Upper lobe of right lung (tissue), 1 donor: ENCODE data around the gene LAIR1. TPM values are rescaled to one million over a fixed set of nuclear protein-coding genes. Genes with fewer than 3 reads are reported as not detected.

Experiments used
- ATAC-seq: fragments of 200-7000 bp; cut with Tn5 transposase; one replicate; pipeline ENCODE4 v1.9.1; 2020; ENCODE audit warnings: mild to moderate bottlenecking, moderate library complexity
- DNase-seq: peaks from one replicate; pipeline ENCODE4 v3.0.0-alpha.2; 2020
- H3K27ac ChIP-seq: fragments of 200-600 bp; one replicate; pipeline ENCODE4 v1.8.0; 2022
- H3K27me3 ChIP-seq: fragments of 200-600 bp; one replicate; pipeline ENCODE4 v1.8.0; 2022; ENCODE audit warnings: mild to moderate bottlenecking
- H3K36me3 ChIP-seq: fragments of 200-600 bp; one replicate; pipeline ENCODE4 v1.8.0; 2022
- H3K4me1 ChIP-seq: fragments of 200-600 bp; one replicate; pipeline ENCODE4 v1.8.0; 2022
- H3K4me3 ChIP-seq: fragments of 200-600 bp; one replicate; pipeline ENCODE4 v1.8.0; 2022; ENCODE audit warnings: mild to moderate bottlenecking
- H3K9me3 ChIP-seq: fragments of 200-600 bp; one replicate; pipeline ENCODE4 v1.8.0; 2022
- intact Hi-C: fragments of 100-400 bp; cut with DNase I; formaldehyde crosslinking; loops from one replicate; pipeline ENCODE4 v1.11.0; 2022
- total RNA-seq: library from RNA; stranded (reverse); fragmentation: NEBNext Ultra II Directional; extraction: Animal tissue kit (Norgen Biotek cat#: 25700); gene quantifications from one replicate; pipeline ENCODE4 v1.2.1, GENCODE V29; 2021
- TF ChIP-seq, protein P1 (sequence below): fragments of 200-600 bp; IDR thresholded peaks from one replicate; pipeline ENCODE4 v1.8.0; 2022; ENCODE audit warnings: antibody characterized with exemption
- donor health status: DM: no; HTN: yes; CAD: no; lungs with severe emphysema.

LAIR1 gene
- total RNA-seq, 1 donor from 2014 or later, result 87.8 TPM

DNA sequence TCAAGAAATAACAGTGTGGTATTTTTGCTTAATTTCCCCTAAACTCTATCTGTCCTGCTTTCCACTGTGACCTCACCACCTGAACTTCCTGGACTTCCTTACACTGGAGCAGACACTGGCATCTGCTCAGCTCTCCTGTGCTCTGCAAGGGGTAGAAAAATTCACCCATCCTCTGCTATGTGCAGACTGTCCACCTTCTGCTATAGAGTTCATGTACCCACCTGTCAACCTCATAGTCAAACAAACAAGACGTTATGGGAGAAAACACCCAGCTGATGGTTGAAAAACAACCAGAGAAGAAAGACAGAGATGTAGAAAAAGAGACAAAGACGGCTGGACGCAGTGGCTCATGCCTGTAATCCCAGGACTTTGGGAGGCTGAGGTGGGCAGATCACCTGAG lies 12.2 kb downstream of the LAIR1 start:
- H3K36me3 ChIP-seq, result peaks cover 10% of the 10 kb centered on the region
- no peak overlapping the region for H3K4me3 ChIP-seq
- intact Hi-C loops, result no loop called here
- H3K27me3 ChIP-seq, result no peaks in the 10 kb centered on the region
- ATAC-seq (no peak), DNase-seq (no peak)
- no peak overlapping the region for H3K27ac ChIP-seq
- H3K9me3 ChIP-seq, result no peaks in the 10 kb centered on the region
- TF ChIP-seq, protein P1, sequence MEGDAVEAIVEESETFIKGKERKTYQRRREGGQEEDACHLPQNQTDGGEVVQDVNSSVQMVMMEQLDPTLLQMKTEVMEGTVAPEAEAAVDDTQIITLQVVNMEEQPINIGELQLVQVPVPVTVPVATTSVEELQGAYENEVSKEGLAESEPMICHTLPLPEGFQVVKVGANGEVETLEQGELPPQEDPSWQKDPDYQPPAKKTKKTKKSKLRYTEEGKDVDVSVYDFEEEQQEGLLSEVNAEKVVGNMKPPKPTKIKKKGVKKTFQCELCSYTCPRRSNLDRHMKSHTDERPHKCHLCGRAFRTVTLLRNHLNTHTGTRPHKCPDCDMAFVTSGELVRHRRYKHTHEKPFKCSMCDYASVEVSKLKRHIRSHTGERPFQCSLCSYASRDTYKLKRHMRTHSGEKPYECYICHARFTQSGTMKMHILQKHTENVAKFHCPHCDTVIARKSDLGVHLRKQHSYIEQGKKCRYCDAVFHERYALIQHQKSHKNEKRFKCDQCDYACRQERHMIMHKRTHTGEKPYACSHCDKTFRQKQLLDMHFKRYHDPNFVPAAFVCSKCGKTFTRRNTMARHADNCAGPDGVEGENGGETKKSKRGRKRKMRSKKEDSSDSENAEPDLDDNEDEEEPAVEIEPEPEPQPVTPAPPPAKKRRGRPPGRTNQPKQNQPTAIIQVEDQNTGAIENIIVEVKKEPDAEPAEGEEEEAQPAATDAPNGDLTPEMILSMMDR, result no peak
- no peaks in the 10 kb centered on the region for H3K4me1 ChIP-seq

DNA sequence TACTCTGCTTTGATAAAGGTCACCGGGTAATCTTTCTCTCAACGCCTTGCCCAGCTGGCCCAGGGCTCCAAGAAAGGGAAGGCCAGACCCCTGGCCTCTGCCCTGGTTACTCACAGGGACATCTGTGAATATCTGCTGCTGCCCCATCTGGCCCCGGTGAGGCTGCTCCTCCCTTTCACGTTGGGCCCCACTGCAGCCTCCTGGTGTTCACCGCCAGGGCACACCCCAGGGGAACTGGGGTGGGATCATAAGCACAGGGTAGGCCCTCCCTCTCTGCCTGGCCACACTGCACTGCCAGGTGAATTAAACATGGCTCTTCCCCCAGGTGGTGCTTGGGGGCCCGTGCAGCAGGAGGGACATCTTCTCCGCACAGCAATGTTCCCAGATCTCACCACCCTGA lies 12.7 kb downstream of the LAIR1 start:
- no peak overlapping the region for H3K4me3 ChIP-seq
- no peaks in the 10 kb centered on the region for H3K4me1 ChIP-seq
- H3K27me3 ChIP-seq, result no peaks in the 10 kb centered on the region
- TF ChIP-seq, protein P1, result no peak
- no peak overlapping the region for H3K27ac ChIP-seq
- DNase-seq, result peak; percentile 49
- peaks cover 10% of the 10 kb centered on the region for H3K36me3 ChIP-seq
- H3K9me3 ChIP-seq, result no peaks in the 10 kb centered on the region
- intact Hi-C loops, result no loop called here
- peak; percentile 34 for ATAC-seq

DNA sequence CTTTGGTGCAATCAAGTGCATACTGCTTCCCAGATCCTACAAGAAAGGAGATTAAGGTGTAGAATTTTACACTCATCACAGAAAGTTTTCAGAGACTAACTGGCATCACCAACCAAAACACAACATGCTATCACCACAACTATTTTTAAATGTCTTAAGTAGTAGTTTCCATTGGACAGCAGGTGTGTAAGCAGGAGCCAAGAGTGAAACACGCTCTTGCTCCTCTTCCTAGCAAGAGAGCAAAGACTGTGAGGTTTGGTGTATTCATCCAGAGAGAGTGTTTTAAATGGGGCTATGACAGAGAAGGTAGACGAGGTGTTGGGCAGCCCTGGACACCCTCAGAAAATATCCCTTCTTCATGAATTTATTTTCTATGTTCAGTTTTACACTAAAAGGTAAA lies 13.3 kb downstream of the LAIR1 start:
- Histone ChIP-seq H3K9me3 (no peaks in the 10 kb centered on the region), H3K27me3 (no peaks in the 10 kb centered on the region), H3K4me3 (no peak overlapping the region), H3K4me1 (no peaks in the 10 kb centered on the region), H3K36me3 (peaks cover 4% of the 10 kb centered on the region), H3K27ac (no peak overlapping the region)
- ATAC-seq (no peak), DNase-seq (no peak)
- intact Hi-C loops, result no loop called here
- TF ChIP-seq, protein P1, result no peak

DNA sequence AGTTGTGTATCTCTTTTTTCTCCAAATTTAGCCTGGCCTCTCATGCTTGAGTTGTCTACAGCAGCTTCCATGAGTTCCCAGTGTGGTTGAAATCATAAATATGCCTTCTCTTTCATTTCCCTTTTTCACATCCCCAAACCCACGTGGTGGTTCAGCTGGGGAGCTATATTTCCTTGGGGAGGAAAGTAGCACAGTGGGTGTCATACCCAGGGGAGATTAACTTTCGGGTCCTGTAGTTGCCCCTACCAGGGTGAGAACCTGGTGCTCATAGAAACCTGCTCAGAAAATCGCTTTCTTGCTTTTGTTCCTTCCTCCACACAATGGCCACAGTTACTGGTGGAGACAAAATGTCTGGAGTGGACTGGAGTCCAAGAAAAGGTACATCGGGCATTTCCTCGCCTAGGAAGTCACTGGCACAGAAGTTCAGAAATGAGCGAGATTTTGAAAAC lies 18.8 kb downstream of the LAIR1 start:
- intact Hi-C loops, result no loop called here
- no peaks in the 10 kb centered on the region for H3K27me3 ChIP-seq
- H3K4me1 ChIP-seq, result no peaks in the 10 kb centered on the region
- TF ChIP-seq, protein P1, result no peak
- ATAC-seq (peak; percentile 80), DNase-seq (peak; percentile 20)
- no peak overlapping the region for H3K4me3 ChIP-seq
- H3K27ac ChIP-seq, result no peak overlapping the region
- no peaks in the 10 kb centered on the region for H3K36me3 ChIP-seq
- no peaks in the 10 kb centered on the region for H3K9me3 ChIP-seq

DNA sequence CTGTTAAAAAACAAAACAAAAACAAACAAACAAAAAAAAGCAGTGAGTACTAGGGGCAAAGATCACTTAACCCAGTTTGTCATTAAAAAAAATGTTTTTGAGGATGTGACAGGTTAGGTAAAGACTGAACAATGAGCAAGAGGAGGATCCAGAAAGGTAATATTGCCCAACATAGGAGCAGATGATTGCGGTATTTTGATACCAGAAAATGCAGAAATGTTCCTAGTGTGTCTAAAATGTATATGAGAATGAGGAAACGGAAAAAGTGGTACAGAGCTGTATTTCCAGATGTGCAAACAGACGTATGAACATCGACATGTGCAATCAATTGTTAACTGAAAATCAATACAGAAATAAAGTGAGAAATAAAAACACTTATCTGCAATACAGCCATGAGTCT lies 20.9 kb downstream of the LAIR1 start:
- no peak overlapping the region for H3K4me3 ChIP-seq
- no peak for DNase-seq
- no peaks in the 10 kb centered on the region for H3K36me3 ChIP-seq
- TF ChIP-seq, protein P1, result no peak
- ATAC-seq, result no peak
- no peaks in the 10 kb centered on the region for H3K4me1 ChIP-seq
- intact Hi-C loops, result no loop called here
- no peaks in the 10 kb centered on the region for H3K27me3 ChIP-seq
- no peak overlapping the region for H3K27ac ChIP-seq
- H3K9me3 ChIP-seq, result no peaks in the 10 kb centered on the region

DNA sequence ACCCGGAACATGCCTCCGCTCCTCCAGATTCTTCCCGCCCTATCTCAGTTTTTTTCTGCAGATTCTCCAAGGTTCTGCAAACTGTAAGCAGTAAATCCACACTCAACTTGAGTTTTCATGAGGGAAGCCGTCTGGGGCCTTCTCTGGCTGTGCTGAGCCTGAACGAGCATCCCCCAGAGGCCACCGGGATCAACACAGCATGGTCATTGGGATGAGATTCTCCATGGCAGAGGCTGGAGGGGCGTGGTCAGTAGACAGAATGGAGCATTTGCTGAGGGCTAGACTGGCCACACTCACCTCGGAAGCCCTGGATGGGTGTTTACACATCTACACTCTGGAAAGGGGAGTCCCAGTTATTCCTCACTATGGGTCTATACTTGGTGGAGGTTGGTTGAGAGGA lies 23.4 kb downstream of the LAIR1 start:
- no peaks in the 10 kb centered on the region for H3K36me3 ChIP-seq
- H3K9me3 ChIP-seq, result no peaks in the 10 kb centered on the region
- no peak for DNase-seq
- H3K4me1 ChIP-seq, result no peaks in the 10 kb centered on the region
- H3K27me3 ChIP-seq, result peaks cover 3% of the 10 kb centered on the region
- TF ChIP-seq, protein P1, result no peak
- no peak overlapping the region for H3K27ac ChIP-seq
- no peak for ATAC-seq
- intact Hi-C loops, result no loop called here
- H3K4me3 ChIP-seq, result no peak overlapping the region
